HK-2 (cell line): ENCODE measurements around the gene PRKCE.

Experiments
- DNase-seq: peaks from one replicate; pipeline ENCODE4 v3.0.0-alpha.2; 2018; ENCODE audit not compliant: unreplicated experiment

The PRKCE gene

DNA sequence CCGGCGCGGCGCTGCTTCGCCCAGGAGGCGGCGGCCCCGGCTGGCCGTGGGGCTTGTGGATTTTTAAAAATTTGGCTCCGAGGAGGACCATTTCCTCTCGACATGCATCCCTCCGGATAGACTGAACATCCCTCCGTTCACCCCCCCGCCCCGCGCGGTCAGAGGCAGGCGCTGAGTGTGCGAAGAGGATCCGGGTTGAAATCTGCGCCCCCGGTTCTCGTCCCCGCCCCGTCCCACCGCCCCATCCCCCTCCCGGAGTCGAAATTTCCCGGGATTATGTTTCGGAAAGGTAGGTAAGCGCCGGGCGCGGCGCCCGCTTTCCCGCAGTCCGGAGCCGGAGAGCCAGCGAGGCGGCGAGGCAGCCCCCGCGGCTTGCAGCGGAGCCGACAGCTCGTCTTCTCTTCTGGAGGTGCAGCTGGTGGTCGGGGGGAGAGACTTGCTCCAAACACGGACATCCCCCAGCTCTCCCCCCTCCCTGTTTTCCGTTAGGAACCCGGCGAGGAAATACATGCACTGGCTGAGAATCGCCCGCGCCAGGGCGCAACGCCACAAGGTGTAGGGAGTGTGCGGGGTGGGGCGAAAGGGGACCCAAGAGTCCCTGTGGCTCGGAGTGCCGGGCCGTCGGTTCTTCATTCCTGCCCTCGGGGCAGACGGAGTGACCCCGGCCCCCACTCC, at the start of gene PRKCE:
TSS of gene PRKCE (plus strand) at position 261 of the 675 bp plus-strand sequence.
- peak; percentile 66 for DNase-seq

DNA sequence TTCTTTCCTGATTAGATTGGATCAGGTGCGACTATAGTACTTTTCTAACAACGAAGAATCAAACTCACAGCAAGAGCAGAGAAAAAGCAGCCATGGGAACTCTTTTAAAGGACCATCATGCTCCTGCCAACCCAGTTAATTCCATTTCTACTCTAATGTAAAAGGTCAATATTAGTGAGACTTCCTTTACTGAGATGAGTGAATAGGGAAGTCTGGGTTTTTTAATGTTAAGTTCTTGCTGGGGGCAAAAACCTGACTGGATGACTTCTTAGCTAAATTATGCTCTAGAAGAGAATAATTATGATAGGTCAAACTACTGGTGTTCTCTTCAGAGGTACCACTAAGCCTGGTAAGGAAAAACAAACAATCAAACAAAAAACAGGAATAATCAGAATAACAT, 48.9 kb upstream of the PRKCE start:
- no peak for DNase-seq

DNA sequence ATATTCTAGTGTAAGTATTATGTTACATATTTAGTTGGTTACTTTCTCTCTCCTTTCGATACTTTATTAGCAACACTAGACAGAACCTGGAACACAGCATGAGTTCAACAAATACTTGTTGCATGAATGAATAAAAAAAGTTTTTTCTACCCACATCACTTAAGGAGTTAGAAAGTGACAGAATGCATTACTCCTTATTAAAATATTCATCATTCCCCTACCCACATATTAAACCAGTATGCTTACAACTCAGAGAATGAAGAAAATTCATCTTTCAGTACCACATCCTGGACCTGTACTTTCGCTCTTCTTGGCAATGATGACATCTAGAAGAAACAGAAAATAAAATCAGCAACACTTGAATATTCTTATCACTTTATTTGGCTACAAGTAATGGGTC, 46.4 kb upstream of the PRKCE start:
- no peak for DNase-seq

DNA sequence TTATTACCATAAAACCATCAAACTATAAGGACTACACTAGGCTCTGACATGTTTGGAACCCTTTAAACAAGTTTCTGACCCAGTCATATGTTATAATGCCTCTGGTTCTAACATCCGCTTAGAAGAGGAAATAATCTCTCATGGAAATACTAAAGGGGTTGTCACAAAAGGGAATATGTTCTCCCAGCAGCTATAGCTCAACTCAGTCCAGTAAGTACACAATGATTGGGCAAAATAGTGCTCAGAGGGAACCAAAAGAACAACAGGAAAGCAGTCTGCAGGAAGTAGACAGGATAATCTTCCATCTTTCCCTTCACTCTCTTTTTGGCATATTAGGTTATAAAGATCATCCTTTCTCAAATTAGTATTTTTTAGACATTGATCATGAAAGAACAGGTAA, 44.7 kb upstream of the PRKCE start:
- no peak for DNase-seq

DNA sequence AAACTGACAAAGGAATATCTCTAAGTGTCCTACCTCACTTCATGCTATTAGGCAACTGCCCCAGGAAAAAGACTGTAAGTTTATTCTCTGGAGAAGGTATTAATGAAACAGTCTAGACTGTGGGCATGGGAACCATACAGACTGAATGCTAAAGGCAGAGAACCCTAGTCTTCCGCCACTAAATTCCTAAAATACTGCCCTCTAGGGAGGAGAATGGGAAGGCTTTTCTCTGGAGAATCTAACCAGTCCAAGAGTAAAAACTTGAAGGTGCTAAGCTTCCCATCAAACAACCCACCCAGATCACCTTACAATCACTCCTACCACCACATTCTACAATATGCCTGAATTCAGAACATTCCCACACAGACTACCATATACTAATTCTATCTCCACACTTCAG, 43.8 kb upstream of the PRKCE start:
- no peak for DNase-seq

DNA sequence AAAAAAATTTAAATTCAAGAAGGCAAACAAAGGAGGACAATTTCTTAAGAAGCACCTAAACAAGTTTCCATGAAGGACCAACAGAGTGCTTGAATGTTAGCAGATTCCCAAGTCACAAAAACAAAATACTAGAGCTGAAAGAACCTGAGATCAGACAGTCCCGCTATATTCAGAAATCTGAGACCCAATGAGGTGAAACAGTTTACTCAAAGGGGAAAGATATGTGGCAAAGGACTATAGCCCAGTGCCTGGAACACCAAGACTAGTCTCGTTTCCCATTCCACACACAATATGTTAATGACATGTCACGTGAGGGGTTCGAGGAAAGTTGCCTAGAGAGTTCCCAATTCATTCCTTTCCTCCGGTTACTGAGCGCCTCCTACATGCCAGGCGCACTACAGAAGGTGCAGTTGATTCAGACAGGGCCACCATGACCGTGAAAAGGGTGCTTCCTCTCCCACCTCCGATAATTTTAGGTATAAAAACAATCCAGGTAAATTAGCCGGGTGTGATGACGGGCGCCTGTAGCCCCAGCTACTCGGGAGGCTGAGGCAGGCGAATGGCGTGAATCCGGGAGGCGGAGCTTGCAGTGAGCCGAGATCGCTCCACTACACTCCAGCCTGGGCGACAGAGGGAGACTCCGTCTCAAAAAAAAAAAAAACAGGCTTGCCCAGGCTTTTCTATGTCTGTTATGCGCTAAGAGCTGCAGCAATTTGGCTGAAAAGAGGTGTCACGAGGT, 41.0 kb upstream of the PRKCE start:
- DNase-seq: peak; percentile 44

DNA sequence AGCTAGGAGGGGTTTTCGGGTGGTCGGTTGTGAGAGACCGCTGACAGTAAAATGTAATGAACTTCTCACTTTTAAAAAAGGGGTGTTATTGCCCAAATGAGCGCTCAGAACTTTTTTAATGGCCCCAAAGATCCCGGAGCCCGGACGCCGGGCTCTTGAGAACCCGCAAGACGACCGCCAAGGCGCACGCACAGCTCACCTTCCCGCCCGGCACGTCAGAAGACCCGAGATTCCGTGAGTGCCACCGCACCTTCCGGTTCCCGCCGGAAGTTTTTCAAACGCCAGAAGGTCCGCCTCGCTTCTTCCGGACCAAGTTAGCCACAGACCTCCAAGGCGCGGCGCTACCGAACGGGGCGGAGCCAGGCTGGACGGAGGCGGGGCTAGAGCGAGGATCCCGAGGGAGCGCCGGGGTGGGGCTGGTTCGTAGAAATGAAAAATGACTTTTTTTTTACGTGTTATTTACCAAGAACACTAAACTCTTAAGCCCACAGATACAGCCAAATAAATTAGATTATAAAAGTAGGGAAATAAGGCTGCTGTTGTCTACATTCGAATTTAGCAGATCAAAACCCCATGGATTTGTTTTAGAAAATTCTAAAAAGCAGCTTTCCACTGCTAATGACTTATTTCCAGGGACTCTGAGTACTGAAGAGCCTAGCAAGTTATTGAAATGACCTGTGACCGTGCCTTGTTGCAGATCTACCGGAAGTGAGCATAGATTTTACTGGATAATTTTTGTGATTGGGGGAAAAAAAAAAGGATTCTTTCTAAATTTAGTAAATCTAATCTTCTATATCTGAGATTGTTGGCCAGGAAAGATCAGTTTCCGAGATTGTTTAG, 40.2 kb upstream of the PRKCE start, which contains the start of gene SRBD1:
TSS of gene SRBD1 (minus strand) at position 248 of the 840 bp plus-strand sequence. CDS start 5,826 bp downstream, outside the sequence.
- DNase-seq: peak; percentile 96

DNA sequence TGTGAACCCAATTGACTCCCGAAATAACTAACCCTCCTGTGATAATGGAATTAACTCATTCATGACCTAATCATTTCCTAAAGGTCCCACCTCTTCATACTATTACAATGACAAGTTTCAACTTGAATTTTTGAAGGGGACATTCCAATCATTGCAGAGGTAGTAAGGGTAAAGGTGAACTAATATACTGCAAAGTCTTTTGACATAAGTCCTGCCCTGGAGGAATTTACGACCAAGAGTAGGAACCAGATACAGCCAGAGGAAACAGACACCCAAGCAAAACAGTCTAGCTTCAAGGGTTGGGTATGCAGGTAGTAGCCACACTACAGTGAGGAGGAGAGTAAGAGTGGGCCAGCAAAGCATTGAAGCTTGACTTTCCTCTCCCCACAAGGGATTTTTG, 39.2 kb upstream of the PRKCE start:
- no peak for DNase-seq

DNA sequence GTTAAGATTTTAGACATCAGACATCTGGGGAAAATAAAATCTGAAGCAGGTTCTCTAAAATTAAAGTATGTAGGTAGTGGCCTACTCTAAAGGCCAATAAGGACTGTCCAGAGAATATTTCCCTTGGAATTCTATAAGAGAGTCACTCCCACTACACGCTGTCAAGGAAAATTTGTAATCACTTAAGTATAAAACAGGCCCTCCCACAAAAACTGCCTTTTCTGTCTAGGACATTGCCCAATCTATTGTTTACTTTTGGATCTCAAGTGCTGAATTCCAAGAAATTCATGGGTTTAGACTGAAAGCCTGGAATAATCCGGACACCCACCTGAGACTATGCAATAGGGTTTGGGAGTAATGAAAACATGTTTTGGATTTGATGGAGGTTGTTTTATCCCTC, 38.7 kb upstream of the PRKCE start:
- no peak for DNase-seq

DNA sequence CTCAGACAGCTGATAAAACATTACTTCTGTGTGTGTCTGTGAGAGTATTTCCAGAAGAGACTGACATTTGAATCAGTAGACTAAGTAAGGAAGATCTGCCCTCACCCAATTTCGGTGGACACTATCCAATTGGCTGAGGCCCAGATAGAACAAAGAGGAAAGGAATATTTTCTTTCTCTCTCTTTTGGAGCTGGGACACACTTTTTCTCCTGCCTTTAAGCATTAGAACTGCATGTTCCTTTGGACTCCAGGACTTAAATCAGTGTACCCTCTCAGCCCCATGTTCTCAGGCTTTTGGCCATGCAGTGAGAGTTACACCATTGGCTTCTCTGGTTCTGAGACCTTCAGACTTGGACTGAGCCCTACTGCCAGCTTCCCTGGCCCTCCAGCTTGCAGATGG, 37.1 kb upstream of the PRKCE start:
- DNase-seq: no peak

DNA sequence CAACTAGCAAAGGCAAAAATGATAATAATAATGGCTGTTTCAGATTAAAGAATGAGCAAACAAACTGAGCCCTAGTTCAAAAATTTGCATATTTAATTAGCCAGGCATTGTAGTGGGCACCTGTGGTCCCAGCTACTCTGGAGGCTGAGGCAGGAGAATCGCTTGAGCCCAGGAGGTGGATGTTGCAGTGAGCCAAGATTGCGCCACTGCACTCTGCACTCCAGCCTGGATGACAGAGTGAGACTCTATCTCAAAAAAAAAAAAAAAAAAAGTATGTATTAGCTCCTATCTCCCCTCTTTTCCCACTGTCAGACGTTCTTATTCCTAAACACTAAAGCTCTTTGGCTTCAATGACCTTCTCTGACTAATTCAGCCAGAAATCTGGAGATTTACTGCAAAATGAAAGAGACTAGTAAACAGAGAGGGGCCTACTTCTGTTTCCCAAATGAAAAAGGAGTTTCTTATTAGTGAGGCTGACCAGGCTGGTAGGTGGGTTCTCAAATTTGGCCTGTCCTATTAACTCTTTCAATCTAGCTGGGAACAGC, 36.5 kb upstream of the PRKCE start:
- no peak for DNase-seq

DNA sequence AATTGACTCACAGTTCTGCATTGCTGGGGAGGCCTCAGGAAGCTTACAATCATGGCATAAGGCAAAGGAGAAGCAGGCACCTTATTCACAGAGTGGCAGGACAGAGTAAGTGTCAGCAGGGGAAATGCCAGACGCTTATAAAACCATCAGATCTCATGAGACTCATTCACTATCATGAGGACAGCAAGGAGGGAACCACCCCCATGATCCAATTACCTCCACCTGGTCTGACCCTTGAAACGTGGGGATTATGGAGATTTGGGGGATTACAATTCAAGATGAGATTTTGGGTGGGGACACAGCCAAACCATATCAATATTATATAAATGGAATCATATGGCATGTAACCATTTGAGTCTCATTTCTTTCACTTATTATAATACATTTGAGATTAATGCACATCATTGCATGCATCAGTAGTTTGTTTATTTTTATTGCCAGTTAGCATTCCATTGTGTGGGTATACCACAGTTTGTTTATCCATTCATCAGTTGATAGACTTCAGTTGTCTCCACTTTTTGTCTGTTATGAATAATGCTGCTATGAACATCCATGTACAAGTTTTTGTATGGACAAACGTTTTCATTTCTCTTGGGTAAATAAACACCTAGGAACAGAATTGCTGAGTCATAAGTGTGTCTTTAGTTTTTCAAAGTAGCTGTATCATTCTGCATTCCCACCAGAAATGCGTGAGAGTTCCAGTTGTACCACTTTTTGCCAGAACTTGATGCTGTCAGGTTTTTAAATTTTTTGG, 34.6 kb upstream of the PRKCE start:
- no peak for DNase-seq

DNA sequence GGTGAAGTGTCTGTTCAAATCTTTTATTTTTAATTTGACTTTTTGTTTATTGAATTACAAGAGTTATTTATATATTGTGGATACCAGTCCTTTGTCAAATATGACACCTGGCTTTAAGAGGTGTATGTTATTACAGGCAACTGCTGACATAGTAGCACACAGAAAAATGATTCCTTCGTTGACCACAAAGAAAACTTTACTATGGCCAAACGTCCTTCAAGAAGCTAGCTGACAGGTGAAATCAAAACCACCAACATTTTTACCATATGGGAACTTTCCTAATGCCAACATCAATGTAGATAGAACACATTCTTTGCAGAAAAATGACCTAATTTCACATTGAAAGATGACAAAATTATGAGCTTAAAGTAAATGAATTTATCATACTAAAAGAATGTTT, 34.0 kb upstream of the PRKCE start:
- DNase-seq: no peak

DNA sequence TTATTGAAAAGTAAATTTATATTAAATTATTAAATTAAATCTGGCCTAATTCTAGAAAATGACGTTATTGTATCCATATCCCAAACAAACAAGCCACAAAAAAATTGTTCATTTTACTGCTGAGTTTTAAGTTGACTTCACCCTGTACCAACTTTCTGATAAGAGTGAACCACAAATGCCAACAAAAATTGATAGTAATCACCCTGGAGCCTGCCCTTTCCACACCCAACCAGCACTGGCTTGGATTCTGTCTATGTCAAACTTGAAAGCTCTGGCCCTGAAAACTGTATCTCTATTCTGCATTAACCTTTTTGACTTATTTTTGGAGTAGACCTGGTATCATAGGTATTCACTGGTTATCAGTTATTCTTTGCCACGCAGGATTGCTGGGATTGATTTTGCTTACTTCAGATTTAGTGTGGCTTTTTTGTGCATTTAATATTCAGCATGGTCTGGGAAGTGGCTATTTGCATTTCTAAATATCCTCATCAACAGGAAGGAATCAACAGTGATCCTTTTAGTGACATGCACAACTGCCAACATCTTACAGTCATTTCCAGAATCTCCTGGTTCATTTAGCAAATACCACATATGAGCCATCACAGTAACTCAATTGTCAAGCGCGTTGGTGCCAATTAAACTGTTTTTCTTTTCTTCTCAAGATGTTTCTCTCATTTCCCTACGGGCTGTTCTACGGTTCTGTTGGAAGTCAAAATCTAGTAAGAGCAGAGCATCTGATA, 29.0 kb upstream of the PRKCE start:
- no peak for DNase-seq

DNA sequence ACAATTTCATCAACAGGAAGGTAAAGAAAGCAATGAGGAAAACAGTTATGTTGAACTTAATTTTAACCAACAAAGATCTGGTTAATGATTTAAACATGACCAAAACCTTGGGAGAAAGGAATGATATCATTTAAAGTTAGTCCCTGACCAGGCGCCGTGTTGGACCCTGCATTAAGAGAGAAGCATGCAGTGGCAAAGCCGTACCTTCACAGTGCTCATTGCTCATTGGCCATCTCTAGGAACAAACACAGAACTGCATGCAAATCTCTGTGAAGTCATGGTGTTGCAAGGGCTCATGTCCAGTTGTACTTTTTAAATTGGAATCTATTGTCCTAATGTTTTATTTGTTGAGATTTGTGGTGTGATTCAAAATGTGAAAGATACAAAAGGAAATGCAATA, 28.4 kb upstream of the PRKCE start:
- no peak for DNase-seq

DNA sequence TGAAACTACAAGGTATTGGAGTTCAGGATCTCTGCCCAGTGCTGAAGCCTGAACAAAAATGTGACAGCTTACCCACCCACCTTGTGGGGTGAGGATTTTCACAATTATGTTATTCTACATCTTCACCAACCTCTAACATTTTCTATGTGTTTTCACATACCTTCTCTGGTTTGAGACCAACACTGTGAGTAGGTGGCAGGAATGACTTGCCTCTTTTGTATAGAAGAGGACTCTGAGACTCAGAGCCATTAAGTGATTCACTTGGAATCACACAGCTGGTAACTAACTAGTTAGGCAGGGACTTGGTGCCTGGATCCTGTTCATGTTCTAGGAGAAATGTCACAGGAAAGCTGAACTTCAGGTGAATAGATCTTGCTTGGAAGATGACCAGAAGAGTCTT, 25.7 kb upstream of the PRKCE start:
- no peak for DNase-seq

DNA sequence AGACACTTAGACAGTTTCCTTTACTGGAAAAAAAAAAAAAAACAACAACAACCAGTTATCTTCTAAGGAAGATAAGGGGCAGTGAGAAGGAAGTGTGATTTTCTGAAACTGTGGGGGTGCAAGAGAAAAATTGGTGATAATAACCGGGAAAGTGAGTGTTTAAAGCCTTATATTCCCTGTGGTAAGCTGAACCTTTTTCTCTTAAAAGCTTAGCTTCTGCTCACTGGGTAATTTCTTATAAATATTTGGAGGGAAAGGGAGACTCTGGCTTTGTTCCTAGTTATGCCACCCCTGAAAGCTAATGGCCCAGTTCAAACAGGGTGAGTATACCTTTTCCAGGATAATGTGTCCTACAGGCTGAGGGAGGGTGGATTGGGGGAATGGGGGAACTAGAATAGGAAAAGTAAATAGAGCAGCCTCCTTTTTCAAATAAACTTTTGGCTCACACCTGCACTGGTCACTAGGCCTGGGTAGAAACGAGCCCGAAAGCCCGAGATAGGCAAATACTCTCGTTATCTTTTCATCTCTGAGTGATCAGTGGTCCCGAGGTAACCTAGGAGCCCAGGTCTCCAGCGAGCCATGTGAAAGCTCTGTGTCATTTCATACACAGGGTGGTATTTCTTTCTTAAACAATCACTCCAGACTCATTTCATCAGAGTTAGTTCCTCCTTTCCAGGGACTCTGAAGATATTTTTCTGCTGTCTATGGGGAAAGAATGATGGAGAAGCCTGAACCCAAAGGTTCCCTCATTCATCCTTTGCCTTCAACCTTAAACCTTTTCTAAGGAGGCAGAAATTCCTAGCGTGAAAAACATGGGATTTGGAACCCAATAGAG, 24.9 kb upstream of the PRKCE start:
- no peak for DNase-seq

DNA sequence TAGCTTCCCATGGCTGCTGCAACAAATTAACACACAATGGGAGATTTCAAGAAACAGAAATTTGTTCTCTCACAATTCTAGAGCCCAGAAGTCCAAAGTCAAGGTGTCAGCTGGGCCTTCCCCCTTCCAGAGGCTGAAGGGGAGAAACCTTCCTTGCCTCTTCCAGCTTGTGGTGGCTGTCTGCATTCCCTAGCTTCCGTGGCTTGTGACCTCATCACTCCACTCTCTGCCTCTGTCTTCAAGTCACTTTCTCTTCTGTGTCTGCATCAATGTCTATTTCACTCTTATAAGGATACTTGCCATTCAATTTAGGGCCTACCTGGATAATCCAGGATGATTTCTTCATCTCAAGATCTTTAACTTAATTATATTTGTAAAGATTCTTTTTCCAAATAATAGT, 23.6 kb upstream of the PRKCE start:
- peak; percentile 22 for DNase-seq

DNA sequence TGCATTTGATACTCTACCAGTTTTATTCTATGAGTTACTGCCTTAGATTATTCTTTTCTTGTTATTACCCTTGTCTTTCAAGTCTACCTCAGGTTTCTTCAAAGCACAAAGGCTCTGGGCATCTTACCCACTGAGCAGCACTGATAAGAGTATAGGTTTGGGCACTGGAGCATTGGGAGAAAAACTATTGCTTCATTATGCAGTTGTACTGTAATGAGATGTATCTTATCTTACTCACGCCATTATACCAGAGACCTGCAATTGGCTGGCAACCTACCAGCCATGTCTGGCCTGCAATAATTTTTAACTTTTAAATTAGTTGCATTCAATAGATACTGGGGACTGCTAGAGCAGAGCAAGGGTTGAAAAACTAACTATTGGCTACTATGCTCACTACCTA, 21.5 kb upstream of the PRKCE start:
- no peak for DNase-seq

DNA sequence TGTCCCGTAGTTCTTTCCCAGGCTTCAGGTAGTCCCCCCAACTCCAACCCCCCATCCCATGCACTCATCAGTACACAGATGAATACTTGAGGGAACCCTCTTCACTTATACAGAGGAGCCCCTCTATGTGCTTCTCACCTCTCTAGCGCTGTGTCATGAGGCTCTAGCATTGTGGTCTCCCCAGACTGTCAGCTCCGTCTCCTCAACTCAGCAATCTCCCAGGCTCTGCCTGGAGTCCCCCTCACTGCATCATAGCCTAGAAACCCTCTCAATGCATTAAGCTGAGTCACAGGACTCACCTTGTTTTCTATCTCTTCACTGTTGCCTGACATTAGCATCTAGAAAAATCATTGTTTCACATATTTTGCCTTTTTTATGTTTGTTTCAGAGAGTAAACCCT, 20.2 kb upstream of the PRKCE start:
- DNase-seq: no peak
